Fibroblast of the aortic adventitia (primary cell): Measurements from ENCODE around the gene RTL5. TPM values are rescaled to one million over a fixed set of nuclear protein-coding genes. Genes with fewer than 3 reads are reported as not detected.
A peak's percentile ranks its signal among the peaks of the same experiment; 100 is the strongest.

Experiments used
- DNase-seq: peaks from one replicate; pipeline ENCODE4 v3.0.0-alpha.2; 2010; ENCODE audit warnings: low read depth
- H3K4me3 ChIP-seq: 2 replicates; pipeline ENCODE4 v1.5.1; 2011; ENCODE audit warnings: low read depth, mild to moderate bottlenecking, control low read depth, low read length, moderate library complexity
- CTCF ChIP-seq: IDR thresholded peaks from 2 replicates; pipeline ENCODE4 v1.5.1; 2011; ENCODE audit warnings: mild to moderate bottlenecking, low read length, control low read depth, inconsistent platforms; ENCODE audit not compliant: insufficient read depth
- total RNA-seq: library from RNA; depleted of rRNA; stranded (reverse); fragments of >200 nt; gene quantifications from 2 replicates; pipeline ENCODE4 v1.2.3, GENCODE V29; 2012; ENCODE audit warnings: low replicate concordance

RTL5 gene
- total RNA-seq, 1 donor: 2.3 TPM

DNA sequence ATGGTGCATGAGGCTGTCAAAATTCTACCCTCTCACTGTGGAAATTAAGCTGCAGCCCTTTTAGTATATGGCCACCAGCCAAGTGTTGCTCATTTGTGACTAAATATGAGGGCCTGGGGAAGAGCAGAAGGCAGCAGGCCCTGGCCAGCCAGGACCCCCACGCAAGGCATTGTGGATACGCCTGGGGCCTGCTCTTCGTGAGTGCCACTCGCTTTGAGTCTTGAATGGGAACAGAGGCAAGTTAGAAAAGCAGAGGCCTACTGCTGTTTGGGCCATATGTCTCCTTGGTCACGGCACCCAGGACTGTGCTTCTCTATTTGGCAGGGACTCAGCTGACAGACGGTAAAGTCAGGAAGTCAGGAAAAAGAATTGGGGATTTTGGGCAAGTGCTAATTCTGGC lies 10.9 kb downstream of the RTL5 start:
- TF ChIP-seq CTCF: no peak
- peak; percentile 7 for DNase-seq
- H3K4me3 ChIP-seq: no peak overlapping the region

DNA sequence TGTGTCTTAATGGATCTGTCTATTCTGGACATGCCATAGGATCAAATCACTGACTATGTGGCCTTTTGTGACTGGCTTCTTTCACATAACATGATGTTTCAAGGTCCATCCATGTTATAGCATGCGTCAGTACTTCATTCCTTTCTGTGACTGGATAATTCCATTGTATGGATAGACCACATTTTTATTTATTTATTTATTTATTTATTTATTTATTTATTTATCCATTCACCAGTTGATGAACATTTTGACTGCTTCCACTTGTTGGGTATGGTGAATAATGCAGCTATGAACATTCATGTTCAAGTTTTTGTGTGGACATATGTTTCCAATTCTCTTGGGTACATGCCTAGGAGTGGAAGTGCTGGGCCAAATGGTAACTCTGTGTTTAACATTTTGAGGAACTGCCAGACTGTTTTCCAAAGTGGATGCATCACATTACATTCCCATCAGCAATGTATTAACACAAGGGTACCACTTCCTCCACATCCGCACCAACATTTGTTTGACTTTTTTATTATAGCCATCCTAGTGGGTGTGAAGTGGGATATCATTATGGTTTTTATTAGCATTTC lies 14.0 kb downstream of the RTL5 start:
- H3K4me3 ChIP-seq: no peak overlapping the region
- TF ChIP-seq CTCF: no peak
- DNase-seq: no peak

DNA sequence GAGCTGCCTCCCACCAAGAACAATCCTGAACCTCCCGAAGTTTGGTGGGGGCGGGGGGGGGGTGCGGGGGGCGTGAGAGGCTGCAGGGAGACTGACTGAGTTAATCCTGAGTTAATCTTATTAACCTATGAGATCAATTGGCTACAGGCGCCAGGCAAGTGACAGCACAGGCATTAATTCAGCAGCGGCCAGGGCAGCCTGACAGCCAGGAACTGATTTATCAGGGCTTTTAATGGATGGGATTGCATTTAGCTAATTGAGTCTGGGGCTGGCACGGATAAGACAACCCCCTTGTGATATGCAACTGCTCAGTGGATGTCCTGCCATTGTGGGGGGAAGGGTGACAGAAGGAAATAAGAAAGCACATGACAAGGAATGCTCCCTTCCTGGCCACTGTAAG lies 16.3 kb downstream of the RTL5 start:
- no peak overlapping the region for H3K4me3 ChIP-seq
- DNase-seq: no peak
- TF ChIP-seq CTCF: no peak

DNA sequence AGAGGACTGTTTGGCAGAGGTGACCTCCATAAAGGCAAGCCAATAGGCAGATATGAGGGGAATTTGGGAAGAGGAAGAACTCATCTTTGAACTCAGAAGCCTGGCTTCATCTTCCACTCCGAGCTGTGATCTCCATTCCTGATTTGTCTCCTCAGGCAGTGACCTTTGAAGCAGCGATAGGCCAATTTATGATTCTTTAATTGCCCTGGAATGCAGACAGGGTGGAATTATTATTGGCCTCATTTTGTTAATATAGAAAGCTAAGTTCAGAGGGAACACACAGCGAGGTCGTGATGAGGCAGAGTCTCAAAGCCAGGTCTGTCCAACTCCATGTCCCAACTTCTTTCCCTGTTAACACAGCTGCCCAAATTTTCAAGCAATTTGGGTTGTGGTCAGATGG lies 16.9 kb downstream of the RTL5 start:
- H3K4me3 ChIP-seq: no peak overlapping the region
- no peak for DNase-seq
- TF ChIP-seq CTCF: no peak

DNA sequence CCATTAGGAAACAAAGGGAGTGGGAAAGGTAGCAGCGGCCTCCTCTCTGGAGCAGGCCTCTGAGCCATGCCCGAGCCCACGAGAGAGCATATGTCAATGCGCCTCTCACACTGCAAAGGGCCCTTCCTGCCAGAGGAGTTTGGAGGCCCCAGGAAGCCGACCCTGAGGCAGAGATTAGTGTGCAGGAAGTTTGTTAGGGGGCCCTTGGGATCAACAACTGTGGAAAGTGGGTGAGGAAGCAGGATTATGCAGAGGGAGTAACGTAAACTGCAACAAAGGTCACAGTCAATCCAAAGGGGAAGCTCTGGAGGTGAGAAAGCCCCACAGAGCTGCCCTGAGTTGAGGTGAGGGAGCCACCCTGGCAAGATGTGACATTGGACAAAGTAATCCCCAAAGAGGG lies 17.4 kb downstream of the RTL5 start:
- DNase-seq: no peak
- TF ChIP-seq CTCF: no peak
- H3K4me3 ChIP-seq: no peak overlapping the region

DNA sequence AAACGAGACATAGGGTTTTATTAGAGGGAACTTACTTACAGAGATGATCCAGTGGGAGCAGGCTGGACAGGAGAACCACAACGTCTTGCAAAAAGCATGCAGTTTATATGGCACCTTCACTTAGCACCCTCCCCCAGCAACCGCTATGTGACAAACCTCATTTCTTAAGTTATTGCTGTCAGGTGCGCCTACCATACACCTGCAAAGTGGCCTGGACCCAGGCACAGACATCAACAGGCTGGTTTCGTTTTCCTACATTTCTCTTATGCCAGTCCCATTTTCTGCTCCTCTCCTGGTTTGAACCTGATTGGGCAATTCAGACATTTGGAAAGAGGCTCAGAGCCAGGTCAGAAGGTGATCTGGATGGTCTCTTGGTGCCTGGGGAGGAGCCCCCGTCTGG lies 18.3 kb downstream of the RTL5 start:
- no peak for DNase-seq
- no peak for TF ChIP-seq CTCF
- no peak overlapping the region for H3K4me3 ChIP-seq
